Activated CD4-positive, CD25-positive, alpha-beta regulatory T cell treated with anti-CD3 and anti-CD28 coated beads, Interleukin-2, amount 50 U/mL, for 72 hours (primary cell): ENCODE data around the gene NDUFB10.

Source experiments
- DNase-seq: peaks from one replicate; pipeline ENCODE4 v3.0.0; 2021

The NDUFB10 gene

GRCh38 chr16:1973461-1974156, 14.3 kb downstream of the NDUFB10 start:
- no peak for DNase-seq

GRCh38 chr16:1974157-1975070, 15.1 kb downstream of the NDUFB10 start:
- DNase-seq = no peak

- no peak for DNase-seq
Observed at GRCh38 chr16:1975432-1976215, 16.3 kb downstream of the NDUFB10 start.

GRCh38 chr16:1976216-1976520, 16.8 kb downstream of the NDUFB10 start:
- DNase-seq = no peak

GRCh38 chr16:1976951-1977874, 17.9 kb downstream of the NDUFB10 start:
- DNase-seq = no peak

GRCh38 chr16:1977875-1978268, 18.5 kb downstream of the NDUFB10 start:
- no peak for DNase-seq

- DNase-seq = no peak
Observed at GRCh38 chr16:1978476-1979120, 19.3 kb downstream of the NDUFB10 start.

- no peak for DNase-seq
Observed at GRCh38 chr16:1979271-1980029, 20.1 kb downstream of the NDUFB10 start.

- no peak for DNase-seq
Observed at GRCh38 chr16:1980030-1980769, 20.9 kb downstream of the NDUFB10 start.

GRCh38 chr16:1980770-1981087, 21.4 kb downstream of the NDUFB10 start:
- DNase-seq = no peak

GRCh38 chr16:1981398-1981836, 22.1 kb downstream of the NDUFB10 start, which contains the start of gene NOXO1:
TSS of gene NOXO1 (minus strand) at chr16:1981469. CDS start at chr16:1981179, 290 bp downstream.
- no peak for DNase-seq

GRCh38 chr16:1982013-1982433, 22.7 kb downstream of the NDUFB10 start:
- DNase-seq = no peak

GRCh38 chr16:1982991-1983543, 23.7 kb downstream of the NDUFB10 start:
- no peak for DNase-seq

GRCh38 chr16:1983544-1984346, 24.4 kb downstream of the NDUFB10 start, which contains the start of gene GFER:
TSS of gene GFER (plus strand) at chr16:1984193. CDS start at chr16:1984219, 26 bp downstream.
- DNase-seq = peak; percentile 80

- no peak for DNase-seq
Observed at GRCh38 chr16:1984347-1985225, 25.2 kb downstream of the NDUFB10 start.

- no peak for DNase-seq
Observed at GRCh38 chr16:1985466-1986150, 26.3 kb downstream of the NDUFB10 start.

- DNase-seq = no peak
Observed at GRCh38 chr16:1987198-1987597, 27.9 kb downstream of the NDUFB10 start.
